ENCODE results near the gene PTPN3. TPM values are rescaled to one million over a fixed set of nuclear protein-coding genes. Genes with fewer than 3 reads are reported as not detected.

The PTPN3 gene
- total RNA-seq, 1 experiment from 2014 or later: 20.8 TPM

- peak; percentile 99 for ATAC-seq
- DNase-seq (ENCODE audit: low read depth, low spot score): peak; percentile 61
- H3K4me2 ChIP-seq (ENCODE audit: low read length): peak overlapping the region; percentile 45
- no peaks in the 10 kb centered on the region for H3K27me3 ChIP-seq (ENCODE audit: insufficient read depth, low read length)
- no peak overlapping the region for H3K4me3 ChIP-seq (replicated peaks in 1 of 2; ENCODE audit: low read depth in 1 of 2, low read length in 2 of 2)
- no peaks in the 10 kb centered on the region for H3K9me2 ChIP-seq (ENCODE audit: insufficient read depth)
- BruUV-seq (replicated peaks): no TSS peak
- H3K9me3 ChIP-seq (ENCODE audit: control insufficient read depth in 1 of 2, insufficient read depth in 1 of 2, low read depth in 1 of 2, low read length in 2 of 2): no peaks in the 10 kb centered on the region
- no peaks in the 10 kb centered on the region for H4K20me1 ChIP-seq (ENCODE audit: insufficient read depth)
- peaks cover 53% of the 10 kb centered on the region for H3K79me2 ChIP-seq (ENCODE audit: insufficient read depth, low read length)
- H2AFZ ChIP-seq (ENCODE audit: low read depth, low read length, poor library complexity, severe bottlenecking): no peak overlapping the region
- peaks cover 2 to 28% of the 10 kb centered on the region in 2 experiments; a peak in 3 of 4 replicates for H3K4me1 ChIP-seq (ENCODE audit: control insufficient read depth in 1 of 2, insufficient read depth in 2 of 2, low read length in 2 of 2)
- ChIA-PET POLR2A (interaction anchor here (0.5 to 1.5 kb wide), 2 partner anchors 29 to 295 kb away, joined by 3 to 4 read pairs; partner anchors contain the start of gene PTPN3), CTCF (interaction anchor here (0.5 to 1.8 kb wide), 21 partner anchors 8 to 1777 kb away, joined by 3 to 17 read pairs (median 4); no protein-coding TSS in a partner anchor), RAD21 (ENCODE audit: low non-redundant PET in 1 of 2, low total read pairs in 2 of 2, uncharacterized antibody in 2 of 2, unreplicated experiment in 2 of 2) (interaction anchor here in 1 of 2 experiments (1.1 kb wide), 1 partner anchor 29 kb away, joined by 4 read pairs; no protein-coding TSS in a partner anchor)
- intact Hi-C loops (cut with micrococcal nuclease): loop anchor here (1.0 to 5.0 kb wide), 2 partner anchors 19 to 68 kb away; no protein-coding TSS in a partner anchor
- H3K9ac ChIP-seq (ENCODE audit: low read length): no peak overlapping the region
- H3K27ac ChIP-seq (ENCODE audit: low read depth, low read length): no peak overlapping the region
- no peaks in the 10 kb centered on the region for H3K36me3 ChIP-seq (ENCODE audit: control insufficient read depth in 1 of 2, insufficient read depth in 2 of 2, low read length in 2 of 2)
- no peak for TF ChIP-seq ZFX (IDR thresholded peaks at IDR 0.05)
- TF ChIP-seq CTCF (IDR thresholded peaks at IDR 0.05 in 2 of 3, conservative IDR thresholded peaks at IDR 0.05 in 1 of 3; ENCODE audit: borderline replicate concordance in 1 of 3, insufficient read depth in 1 of 3, low read depth in 2 of 3, low read length in 2 of 3): peak; percentile 80 to 93 (median 92)
- peak; percentile 83 for TF ChIP-seq RAD21 (IDR thresholded peaks at IDR 0.05; ENCODE audit: low read depth)
- TF ChIP-seq, protein P1, sequence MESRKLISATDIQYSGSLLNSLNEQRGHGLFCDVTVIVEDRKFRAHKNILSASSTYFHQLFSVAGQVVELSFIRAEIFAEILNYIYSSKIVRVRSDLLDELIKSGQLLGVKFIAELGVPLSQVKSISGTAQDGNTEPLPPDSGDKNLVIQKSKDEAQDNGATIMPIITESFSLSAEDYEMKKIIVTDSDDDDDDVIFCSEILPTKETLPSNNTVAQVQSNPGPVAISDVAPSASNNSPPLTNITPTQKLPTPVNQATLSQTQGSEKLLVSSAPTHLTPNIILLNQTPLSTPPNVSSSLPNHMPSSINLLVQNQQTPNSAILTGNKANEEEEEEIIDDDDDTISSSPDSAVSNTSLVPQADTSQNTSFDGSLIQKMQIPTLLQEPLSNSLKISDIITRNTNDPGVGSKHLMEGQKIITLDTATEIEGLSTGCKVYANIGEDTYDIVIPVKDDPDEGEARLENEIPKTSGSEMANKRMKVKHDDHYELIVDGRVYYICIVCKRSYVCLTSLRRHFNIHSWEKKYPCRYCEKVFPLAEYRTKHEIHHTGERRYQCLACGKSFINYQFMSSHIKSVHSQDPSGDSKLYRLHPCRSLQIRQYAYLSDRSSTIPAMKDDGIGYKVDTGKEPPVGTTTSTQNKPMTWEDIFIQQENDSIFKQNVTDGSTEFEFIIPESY (IDR thresholded peaks at IDR 0.05; ENCODE audit: extremely low read depth, insufficient replicate concordance, low read length): no peak
- no peak for TF ChIP-seq ELF1 (IDR thresholded peaks at IDR 0.05; ENCODE audit: borderline replicate concordance, low read depth)
- TF ChIP-seq, protein P2, sequence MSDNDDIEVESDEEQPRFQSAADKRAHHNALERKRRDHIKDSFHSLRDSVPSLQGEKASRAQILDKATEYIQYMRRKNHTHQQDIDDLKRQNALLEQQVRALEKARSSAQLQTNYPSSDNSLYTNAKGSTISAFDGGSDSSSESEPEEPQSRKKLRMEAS (IDR thresholded peaks at IDR 0.05): no peak
- TF ChIP-seq, protein P3, sequence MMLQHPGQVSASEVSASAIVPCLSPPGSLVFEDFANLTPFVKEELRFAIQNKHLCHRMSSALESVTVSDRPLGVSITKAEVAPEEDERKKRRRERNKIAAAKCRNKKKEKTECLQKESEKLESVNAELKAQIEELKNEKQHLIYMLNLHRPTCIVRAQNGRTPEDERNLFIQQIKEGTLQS (IDR thresholded peaks at IDR 0.05): no peak
- TF ChIP-seq JUND (IDR thresholded peaks at IDR 0.05): no peak
- no peak for TF ChIP-seq EZH2 (IDR thresholded peaks at IDR 0.05)
- TF ChIP-seq SIN3A (IDR thresholded peaks at IDR 0.05; ENCODE audit: low read depth): no peak
- no peak for TF ChIP-seq CEBPB (IDR thresholded peaks at IDR 0.05; ENCODE audit: low read depth)
- TF ChIP-seq POLR2AphosphoS5 (IDR thresholded peaks at IDR 0.05; ENCODE audit: low read depth, low read length): no peak
- 0 out of 2 replicates have a peak, but pooled peaks have one; percentile 50 for TF ChIP-seq CBX3 (IDR thresholded peaks at IDR 0.05; ENCODE audit: low read depth)
- no peak for TF ChIP-seq YY1 (IDR thresholded peaks at IDR 0.05; ENCODE audit: extremely low read depth, insufficient replicate concordance, low read depth, low read length)
- TF ChIP-seq, protein P4, sequence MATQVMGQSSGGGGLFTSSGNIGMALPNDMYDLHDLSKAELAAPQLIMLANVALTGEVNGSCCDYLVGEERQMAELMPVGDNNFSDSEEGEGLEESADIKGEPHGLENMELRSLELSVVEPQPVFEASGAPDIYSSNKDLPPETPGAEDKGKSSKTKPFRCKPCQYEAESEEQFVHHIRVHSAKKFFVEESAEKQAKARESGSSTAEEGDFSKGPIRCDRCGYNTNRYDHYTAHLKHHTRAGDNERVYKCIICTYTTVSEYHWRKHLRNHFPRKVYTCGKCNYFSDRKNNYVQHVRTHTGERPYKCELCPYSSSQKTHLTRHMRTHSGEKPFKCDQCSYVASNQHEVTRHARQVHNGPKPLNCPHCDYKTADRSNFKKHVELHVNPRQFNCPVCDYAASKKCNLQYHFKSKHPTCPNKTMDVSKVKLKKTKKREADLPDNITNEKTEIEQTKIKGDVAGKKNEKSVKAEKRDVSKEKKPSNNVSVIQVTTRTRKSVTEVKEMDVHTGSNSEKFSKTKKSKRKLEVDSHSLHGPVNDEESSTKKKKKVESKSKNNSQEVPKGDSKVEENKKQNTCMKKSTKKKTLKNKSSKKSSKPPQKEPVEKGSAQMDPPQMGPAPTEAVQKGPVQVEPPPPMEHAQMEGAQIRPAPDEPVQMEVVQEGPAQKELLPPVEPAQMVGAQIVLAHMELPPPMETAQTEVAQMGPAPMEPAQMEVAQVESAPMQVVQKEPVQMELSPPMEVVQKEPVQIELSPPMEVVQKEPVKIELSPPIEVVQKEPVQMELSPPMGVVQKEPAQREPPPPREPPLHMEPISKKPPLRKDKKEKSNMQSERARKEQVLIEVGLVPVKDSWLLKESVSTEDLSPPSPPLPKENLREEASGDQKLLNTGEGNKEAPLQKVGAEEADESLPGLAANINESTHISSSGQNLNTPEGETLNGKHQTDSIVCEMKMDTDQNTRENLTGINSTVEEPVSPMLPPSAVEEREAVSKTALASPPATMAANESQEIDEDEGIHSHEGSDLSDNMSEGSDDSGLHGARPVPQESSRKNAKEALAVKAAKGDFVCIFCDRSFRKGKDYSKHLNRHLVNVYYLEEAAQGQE (IDR thresholded peaks at IDR 0.05; ENCODE audit: low read depth): no peak
- no peak for TF ChIP-seq POLR2A (IDR thresholded peaks at IDR 0.05; ENCODE audit: borderline replicate concordance, extremely low read depth, insufficient read depth, insufficient read length)
- TF ChIP-seq EGR1 (IDR thresholded peaks at IDR 0.05; ENCODE audit: low read depth): peak; percentile 58; the same call in 1 of the 2 replicates
- TF ChIP-seq EZH2phosphoT487 (IDR thresholded peaks at IDR 0.05; ENCODE audit: borderline replicate concordance): no peak
- peak; percentile 17; the same call in 1 of the 2 replicates for TF ChIP-seq FOSL1 (IDR thresholded peaks at IDR 0.05; ENCODE audit: low read depth)
Measured at GRCh38 chr9:109469646-109470358, 28.3 kb downstream of the PTPN3 start.

Data from HCT116 (cell line).